Measurements from ENCODE around the gene NKD2. TPM values are rescaled to one million over a fixed set of nuclear protein-coding genes. Genes with fewer than 3 reads are reported as not detected.

NKD2 gene
- polyA plus RNA-seq, 1 of the 3 experiments (the other 2 are of a cell fraction): not detected

GRCh38 chr5:1001406-1002270, 7.0 kb upstream of the NKD2 start:
- no peak for DNase-seq
- Histone ChIP-seq H3K27ac (ENCODE audit: low read depth in 2 of 2, low read length in 1 of 2) (no peak overlapping the region), H3K79me2 (ENCODE audit: insufficient read depth) (no peaks in the 10 kb centered on the region), H3K9me2 (no peaks in the 10 kb centered on the region), H3F3A (replicated peaks; ENCODE audit: insufficient read depth) (no peaks in the 10 kb centered on the region), H4K20me1 (ENCODE audit: insufficient read depth) (no peaks in the 10 kb centered on the region), H3K4me2 (no peak overlapping the region), H3K36me3 (replicated peaks in 1 of 2; ENCODE audit: control insufficient read depth in 1 of 2, insufficient read depth in 2 of 2, low read length in 1 of 2) (no peaks in the 10 kb centered on the region), H3K27me3 (ENCODE audit: insufficient read depth) (peaks cover 29% of the 10 kb centered on the region), H3K9ac (no peak overlapping the region), H2AFZ (ENCODE audit: low read depth) (no peak overlapping the region), H3K4me1 (ENCODE audit: control insufficient read depth in 1 of 2, insufficient read depth in 2 of 2, low read depth in 1 of 2, low read length in 1 of 2) (peaks cover 0 to 6% of the 10 kb centered on the region in 2 experiments; a peak in 1 of 4 replicates), H3K9me3 (no peaks in the 10 kb centered on the region), H3K4me3 (ENCODE audit: low read depth in 2 of 2, low read length in 1 of 2) (no peak overlapping the region)
- TF ChIP-seq MEF2A (IDR thresholded peaks at IDR 0.05; ENCODE audit: borderline replicate concordance, low read depth) (no peak), POLR2AphosphoS5 (IDR thresholded peaks at IDR 0.05; ENCODE audit: low read depth, low read length) (no peak), CHD2 (IDR thresholded peaks at IDR 0.05; ENCODE audit: low read length, partially characterized antibody) (no peak), NRF1 (IDR thresholded peaks at IDR 0.05; ENCODE audit: low read depth, low read length) (no peak)
- POLR2A ChIA-PET: no interaction called here
- CTCF ChIA-PET: interaction anchor here (1.2 to 2.5 kb wide), 4 partner anchors 12 to 166 kb away, joined by 4 to 9 read pairs (median 6); no protein-coding TSS in a partner anchor
- WGBS (ENCODE audit: low lambda C conversion rate): 70% methylated on average over 14 of the region's 19 CpGs

GRCh38 chr5:1002271-1002546, 6.4 kb upstream of the NKD2 start:
- TF ChIP-seq RFX5 (IDR thresholded peaks at IDR 0.05; ENCODE audit: low read length) (no peak), TEAD4 (IDR thresholded peaks at IDR 0.05; ENCODE audit: borderline replicate concordance, insufficient read depth) (no peak), MAX (IDR thresholded peaks at IDR 0.05; ENCODE audit: low read depth) (no peak), EZH2phosphoT487 (IDR thresholded peaks at IDR 0.05; ENCODE audit: borderline replicate concordance, low read depth) (no peak), YY1 (IDR thresholded peaks at IDR 0.05; ENCODE audit: low read depth) (no peak), ZBTB33 (IDR thresholded peaks at IDR 0.05; ENCODE audit: borderline replicate concordance, low read depth) (no peak), USF2 (IDR thresholded peaks at IDR 0.05; ENCODE audit: borderline replicate concordance, low read depth, low read length) (no peak), GABPA (IDR thresholded peaks at IDR 0.05; ENCODE audit: low read depth) (no peak), CHD2 (IDR thresholded peaks at IDR 0.05; ENCODE audit: low read length, partially characterized antibody) (no peak), POLR2AphosphoS5 (IDR thresholded peaks at IDR 0.05; ENCODE audit: low read depth, low read length) (no peak), EP300 (IDR thresholded peaks at IDR 0.05; ENCODE audit: borderline replicate concordance in 1 of 2, low read depth in 1 of 2, low read length in 1 of 2) (no peak), FOXJ3 (CRISPR knock-in tag; IDR thresholded peaks at IDR 0.05) (no peak), GATA2 (CRISPR knock-in tag; IDR thresholded peaks at IDR 0.05) (no peak), TCF12 (IDR thresholded peaks at IDR 0.05) (no peak), CTCF (IDR thresholded peaks at IDR 0.05) (no peak)
- DNase-seq: no peak
- Histone ChIP-seq H3K36me3 (replicated peaks in 1 of 2; ENCODE audit: control insufficient read depth in 1 of 2, insufficient read depth in 2 of 2, low read length in 1 of 2) (no peaks in the 10 kb centered on the region), H3K27me3 (ENCODE audit: insufficient read depth) (peaks cover 35% of the 10 kb centered on the region), H3K9me3 (no peaks in the 10 kb centered on the region), H3F3A (replicated peaks; ENCODE audit: insufficient read depth) (no peaks in the 10 kb centered on the region), H3K9ac (no peak overlapping the region), H3K4me2 (no peak overlapping the region), H3K27ac (ENCODE audit: low read depth in 2 of 2, low read length in 1 of 2) (no peak overlapping the region), H3K79me2 (ENCODE audit: insufficient read depth) (no peaks in the 10 kb centered on the region), H3K9me2 (no peaks in the 10 kb centered on the region), H4K20me1 (ENCODE audit: insufficient read depth) (no peaks in the 10 kb centered on the region), H2AFZ (ENCODE audit: low read depth) (no peak overlapping the region), H3K4me1 (ENCODE audit: control insufficient read depth in 1 of 2, insufficient read depth in 2 of 2, low read depth in 1 of 2, low read length in 1 of 2) (peaks cover 0 to 2% of the 10 kb centered on the region in 2 experiments; a peak in 1 of 4 replicates), H3K4me3 (ENCODE audit: low read depth in 2 of 2, low read length in 1 of 2) (no peak overlapping the region)
- ChIA-PET POLR2A (no interaction called here), CTCF (interaction anchor here (1.2 to 2.5 kb wide), 4 partner anchors 12 to 166 kb away, joined by 4 to 9 read pairs (median 6); no protein-coding TSS in a partner anchor)
- WGBS (ENCODE audit: low lambda C conversion rate): 87% methylated on average over 4 of the region's 4 CpGs
